Trophoblast cell (in vitro differentiated cells and primary cell): ENCODE results near the gene HTR7.

ENCODE experiments used
- DNase-seq, 2 donors: peaks; one replicate each; pipeline ENCODE4 v3.0.0-alpha.2; 2016
- H2AFZ ChIP-seq: 2 replicates; pipeline ENCODE4 v1.6.1; 2013; ENCODE audit warnings: low read length, moderate library complexity, mild to moderate bottlenecking; ENCODE audit not compliant: insufficient read depth, poor library complexity
- H2AK5ac ChIP-seq: 2 replicates; pipeline ENCODE4 v1.6.1; 2013; ENCODE audit warnings: mild to moderate bottlenecking, low read length
- H2BK120ac ChIP-seq: 2 replicates; pipeline ENCODE4 v1.6.1; 2013; ENCODE audit warnings: low read length, mild to moderate bottlenecking, moderate library complexity; ENCODE audit not compliant: insufficient read depth, poor library complexity
- H2BK12ac ChIP-seq: 2 replicates; pipeline ENCODE4 v1.6.1; 2013; ENCODE audit warnings: mild to moderate bottlenecking, low read length, moderate library complexity
- H2BK5ac ChIP-seq: 2 replicates; pipeline ENCODE4 v1.6.1; 2013; ENCODE audit warnings: low read length, low read depth, moderate library complexity, mild to moderate bottlenecking; ENCODE audit not compliant: poor library complexity
- H3K14ac ChIP-seq: 2 replicates; pipeline ENCODE4 v1.6.1; 2013; ENCODE audit warnings: mild to moderate bottlenecking, low read length
- H3K18ac ChIP-seq: 2 replicates; pipeline ENCODE4 v1.6.1; 2013; ENCODE audit warnings: mild to moderate bottlenecking, low read length
- H3K23ac ChIP-seq: 2 replicates; pipeline ENCODE4 v1.6.1; 2013; ENCODE audit warnings: low read length
- H3K27ac ChIP-seq: 2 replicates; pipeline ENCODE4 v1.5.1; 2013; ENCODE audit warnings: low read depth, mild to moderate bottlenecking, inconsistent platforms, low read length, moderate library complexity
- H3K27me3 ChIP-seq: 2 replicates; pipeline ENCODE4 v1.6.1; 2013; ENCODE audit warnings: inconsistent platforms, mild to moderate bottlenecking, low read length, moderate library complexity; ENCODE audit not compliant: insufficient read depth
- H3K36me3 ChIP-seq, 2 experiments: 1 replicate in 1 of 2; 2 replicates in 1 of 2; pipeline ENCODE4 v1.6.1; 2013; ENCODE audit warnings: low read length in 2 of 2, mild to moderate bottlenecking in 2 of 2, moderate library complexity in 1 of 2; ENCODE audit not compliant: insufficient read depth in 2 of 2, control insufficient read depth in 1 of 2
- H3K4ac ChIP-seq: 2 replicates; pipeline ENCODE4 v1.6.1; 2013; ENCODE audit warnings: low read depth, mild to moderate bottlenecking, low read length, moderate library complexity
- H3K4me1 ChIP-seq, 2 experiments: 1 replicate in 1 of 2; 2 replicates in 1 of 2; pipeline ENCODE4 v1.6.1; 2013; ENCODE audit warnings: low read length in 2 of 2, mild to moderate bottlenecking in 2 of 2, moderate library complexity in 1 of 2; ENCODE audit not compliant: insufficient read depth in 2 of 2, control insufficient read depth in 1 of 2
- H3K4me2 ChIP-seq: 2 replicates; pipeline ENCODE4 v1.6.1; 2013; ENCODE audit warnings: inconsistent platforms, mild to moderate bottlenecking, low read length, moderate library complexity
- H3K4me3 ChIP-seq: 2 replicates; pipeline ENCODE4 v1.5.1; 2013; ENCODE audit warnings: mild to moderate bottlenecking, low read depth, low read length, inconsistent platforms
- H3K79me1 ChIP-seq: one replicate; pipeline ENCODE4 v1.6.1; 2013; ENCODE audit warnings: low read length
- H3K79me2 ChIP-seq: 2 replicates; pipeline ENCODE4 v1.6.1; 2013; ENCODE audit warnings: low read length, mild to moderate bottlenecking; ENCODE audit not compliant: control insufficient read depth, insufficient read depth, poor library complexity
- H3K9ac ChIP-seq: 2 replicates; pipeline ENCODE4 v1.6.1; 2013; ENCODE audit warnings: mild to moderate bottlenecking, low read length
- H3K9me3 ChIP-seq: 2 replicates; pipeline ENCODE4 v1.6.1; 2013; ENCODE audit warnings: low read depth, mild to moderate bottlenecking, control low read depth, inconsistent platforms, low read length; ENCODE audit not compliant: insufficient read depth
- H4K12ac ChIP-seq: 2 replicates; pipeline ENCODE4 v1.6.1; 2013; ENCODE audit warnings: low read depth, mild to moderate bottlenecking, low read length, moderate library complexity
- H4K8ac ChIP-seq: 2 replicates; pipeline ENCODE4 v1.6.1; 2013; ENCODE audit warnings: low read depth, mild to moderate bottlenecking, low read length, moderate library complexity
- H4K91ac ChIP-seq: one replicate; pipeline ENCODE4 v1.6.1; 2013; ENCODE audit warnings: low read depth, mild to moderate bottlenecking, low read length, moderate library complexity
- WGBS: extraction: QIAGEN DNeasy Blood & Tissue Kit; methylation state at CpG from one replicate; pipeline ENCODE4 v1.1.7; 2013; ENCODE audit warnings: missing lambda C conversion rate; ENCODE audit not compliant: insufficient read length, insufficient coverage; ENCODE audit errors: extremely low coverage; 5-methylcytosine and 5-hydroxymethylcytosine counted together

The HTR7 gene

GRCh38 chr10:90859321-90859751, 1.5 kb upstream of the HTR7 start:
- H3K23ac ChIP-seq: no peak overlapping the region
- peaks cover 0 to 6% of the 10 kb centered on the region in 2 experiments for H3K4me1 ChIP-seq
- H4K8ac ChIP-seq: no peak overlapping the region
- H3K27me3 ChIP-seq: peaks cover 11% of the 10 kb centered on the region
- H3K14ac ChIP-seq: no peak overlapping the region
- no peak overlapping the region for H4K91ac ChIP-seq
- H2AK5ac ChIP-seq: no peak overlapping the region
- no peak overlapping the region for H3K18ac ChIP-seq
- peak in 1 of 2 donors; percentile 26 for DNase-seq
- H4K12ac ChIP-seq: no peak overlapping the region
- H3K4ac ChIP-seq: no peak overlapping the region
- H3K79me2 ChIP-seq: peaks cover 2% of the 10 kb centered on the region
- H3K4me2 ChIP-seq: no peak overlapping the region
- H2AFZ ChIP-seq: no peak overlapping the region
- H3K4me3 ChIP-seq: no peak overlapping the region
- WGBS: no CpG with 5 or more reads among the region's 5 CpGs
- H3K36me3 ChIP-seq: no peaks in the 10 kb centered on the region
- H3K27ac ChIP-seq: no peak overlapping the region
- H2BK120ac ChIP-seq: no peak overlapping the region
- H3K9me3 ChIP-seq: no peaks in the 10 kb centered on the region
- peaks cover 4% of the 10 kb centered on the region for H3K79me1 ChIP-seq
- H2BK5ac ChIP-seq: no peak overlapping the region
- no peak overlapping the region for H2BK12ac ChIP-seq
- H3K9ac ChIP-seq: no peak overlapping the region

DNA sequence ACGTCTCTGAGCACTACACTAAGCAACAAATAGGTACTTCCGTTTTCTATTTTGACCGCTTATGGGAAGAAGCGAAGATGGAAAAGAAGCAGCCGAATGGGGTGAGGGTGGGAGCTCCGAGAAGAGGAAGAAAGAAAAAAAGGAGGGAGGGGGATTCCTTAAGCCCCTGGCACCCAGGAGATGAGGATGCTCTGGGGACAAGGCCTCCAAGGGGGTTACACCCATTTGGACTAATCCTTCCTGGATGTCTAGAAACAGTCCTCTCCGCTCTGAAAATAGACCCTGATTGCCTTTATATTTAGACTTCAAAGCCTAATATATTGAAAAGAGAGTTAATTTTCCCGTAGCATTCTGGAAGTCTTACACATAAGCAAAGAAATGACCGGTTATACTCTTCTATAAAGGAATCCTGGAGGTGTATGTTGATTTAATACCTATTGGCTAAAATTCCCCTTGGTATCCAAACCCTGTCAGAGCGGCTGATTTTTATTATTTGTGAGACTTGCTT, 676 bp upstream of the HTR7 start:
- Histone ChIP-seq H3K9ac (no peak overlapping the region), H2BK12ac (no peak overlapping the region), H3K14ac (no peak overlapping the region), H4K91ac (no peak overlapping the region), H2AFZ (no peak overlapping the region), H3K27me3 (peaks cover 11% of the 10 kb centered on the region), H3K4ac (no peak overlapping the region), H3K9me3 (no peaks in the 10 kb centered on the region), H3K36me3 (no peaks in the 10 kb centered on the region), H3K4me1 (peaks cover 0 to 6% of the 10 kb centered on the region in 2 experiments), H3K4me2 (peak overlapping the region; percentile 77), H3K27ac (no peak overlapping the region), H3K79me2 (peaks cover 2% of the 10 kb centered on the region), H3K18ac (no peak overlapping the region), H2BK5ac (no peak overlapping the region), H4K8ac (no peak overlapping the region), H4K12ac (no peak overlapping the region), H3K79me1 (peaks cover 4% of the 10 kb centered on the region), H3K23ac (no peak overlapping the region), H2AK5ac (no peak overlapping the region), H3K4me3 (no peak overlapping the region), H2BK120ac (no peak overlapping the region)
- no CpG with 5 or more reads among the region's 10 CpGs for WGBS
- no peak for DNase-seq

GRCh38 chr10:90856964-90857634, 740 bp downstream of the HTR7 start:
- Histone ChIP-seq H3K79me2 (peaks cover 2% of the 10 kb centered on the region), H4K8ac (no peak overlapping the region), H3K18ac (no peak overlapping the region), H3K9ac (no peak overlapping the region), H3K36me3 (no peaks in the 10 kb centered on the region), H4K91ac (no peak overlapping the region), H3K4ac (no peak overlapping the region), H3K23ac (no peak overlapping the region), H3K27ac (no peak overlapping the region), H3K27me3 (peaks cover 11% of the 10 kb centered on the region), H2BK120ac (no peak overlapping the region), H3K9me3 (no peaks in the 10 kb centered on the region), H2AFZ (peak overlapping the region; percentile 98), H3K4me2 (peak overlapping the region; percentile 82), H4K12ac (no peak overlapping the region), H3K79me1 (peaks cover 4% of the 10 kb centered on the region), H3K14ac (no peak overlapping the region), H2BK12ac (no peak overlapping the region), H2BK5ac (no peak overlapping the region), H3K4me3 (peak overlapping the region; percentile 82), H2AK5ac (no peak overlapping the region), H3K4me1 (peaks cover 0 to 6% of the 10 kb centered on the region in 2 experiments)
- no CpG with 5 or more reads among the region's 59 CpGs for WGBS
- DNase-seq: no peak

- H3K23ac ChIP-seq: no peak overlapping the region
- H3K14ac ChIP-seq: no peak overlapping the region
- H2BK120ac ChIP-seq: no peak overlapping the region
- no peak overlapping the region for H2BK5ac ChIP-seq
- H3K79me1 ChIP-seq: peaks cover 4% of the 10 kb centered on the region
- peaks cover 11% of the 10 kb centered on the region for H3K27me3 ChIP-seq
- no peak overlapping the region for H3K9ac ChIP-seq
- no CpG with 5 or more reads among the region's 3 CpGs for WGBS
- H2AFZ ChIP-seq: no peak overlapping the region
- H3K9me3 ChIP-seq: no peaks in the 10 kb centered on the region
- no peak overlapping the region for H4K91ac ChIP-seq
- no peak overlapping the region for H2AK5ac ChIP-seq
- H2BK12ac ChIP-seq: no peak overlapping the region
- no peaks in the 10 kb centered on the region for H3K36me3 ChIP-seq
- peaks cover 0 to 6% of the 10 kb centered on the region in 2 experiments for H3K4me1 ChIP-seq
- H3K79me2 ChIP-seq: peaks cover 2% of the 10 kb centered on the region
- H3K18ac ChIP-seq: no peak overlapping the region
- no peak for DNase-seq
- no peak overlapping the region for H3K4me3 ChIP-seq
- H4K8ac ChIP-seq: no peak overlapping the region
- H3K4ac ChIP-seq: no peak overlapping the region
- H4K12ac ChIP-seq: no peak overlapping the region
- H3K27ac ChIP-seq: no peak overlapping the region
- no peak overlapping the region for H3K4me2 ChIP-seq
These were observed 1.6 kb downstream of the HTR7 start for GRCh38 chr10:90856261-90856660.
